GM12891 (cell line): ENCODE data around the gene HLCS.

Experiments
- PAX5 ChIP-seq: IDR thresholded peaks from 2 replicates; pipeline ENCODE4 v1.6.1; 2011; ENCODE audit warnings: low read length, moderate library complexity, mild to moderate bottlenecking; ENCODE audit not compliant: insufficient read depth, severe bottlenecking
- POLR2A ChIP-seq: IDR thresholded peaks from 2 replicates; pipeline ENCODE4 v1.6.1; 2011; ENCODE audit warnings: low read depth, low read length, control low read depth
- POLR2AphosphoS5 ChIP-seq: IDR thresholded peaks from 2 replicates; pipeline ENCODE4 v1.6.1; 2011; ENCODE audit warnings: low read depth, low read length, control low read depth
- POU2F2 ChIP-seq: IDR thresholded peaks from 2 replicates; pipeline ENCODE4 v1.6.1; 2011; ENCODE audit warnings: low read depth, mild to moderate bottlenecking, control low read depth, low read length, moderate library complexity
- SPI1 ChIP-seq: IDR thresholded peaks from 2 replicates; pipeline ENCODE4 v1.6.1; 2011; ENCODE audit warnings: low read depth, low read length, control low read depth
- TAF1 ChIP-seq: IDR thresholded peaks from 2 replicates; pipeline ENCODE4 v1.6.1; 2011; ENCODE audit warnings: low read depth, low read length, control low read depth

GRCh38 chr21:36946949-36947356 lies 19.5 kb downstream of the HLCS start:
- TF ChIP-seq POLR2A (no peak), POLR2AphosphoS5 (no peak), TAF1 (no peak), SPI1 (no peak), PAX5 (no peak), POU2F2 (no peak)
